K562 (cell line): ENCODE data around the gene IMP4. TPM values are rescaled to one million over a fixed set of nuclear protein-coding genes. Genes with fewer than 3 reads are reported as not detected.

Source experiments
- ETS2 ChIP-seq: IDR thresholded peaks from 2 replicates; pipeline ENCODE4 v1.6.1; 2016; ENCODE audit warnings: borderline replicate concordance, missing genetic modification characterization, mild to moderate bottlenecking, moderate library complexity, missing compliant biosample characterization; ENCODE audit not compliant: poor library complexity, severe bottlenecking
- ETV6 ChIP-seq, 3 experiments: fragments of 150-350 bp in 1 of 3; sonication (generic) in 1 of 3; formaldehyde crosslinking in 1 of 3; IDR thresholded peaks; 2 replicates each; pipeline versions ENCODE4 v1.6.1 to v1.8.0; 2014 to 2022; ENCODE audit warnings: borderline replicate concordance in 2 of 3, low read depth in 2 of 3, antibody characterized with exemption in 1 of 3, low read length in 1 of 3, mild to moderate bottlenecking in 1 of 3, missing genetic modification reagents in 1 of 3
- FOSL1 ChIP-seq: fragments of 200-800 bp; sonication (Bioruptor generic); conservative IDR thresholded peaks from 2 replicates; pipeline ENCODE4 v1.6.1; 2016; ENCODE audit warnings: missing genetic modification characterization, missing compliant biosample characterization
- MCM2 ChIP-seq: fragments of 450-650 bp; IDR thresholded peaks from 2 replicates; pipeline ENCODE4 v1.6.1; 2017; ENCODE audit warnings: low read depth, mild to moderate bottlenecking
- MCM5 ChIP-seq: fragments of 450-650 bp; IDR thresholded peaks from 2 replicates; pipeline ENCODE4 v1.6.1; 2016; ENCODE audit warnings: low read depth
- MGA ChIP-seq: fragments of 450-650 bp; IDR thresholded peaks from 2 replicates; pipeline ENCODE4 v1.6.1; 2016; ENCODE audit warnings: mild to moderate bottlenecking, moderate library complexity
- MTA1 ChIP-seq: fragments of 450-650 bp; IDR thresholded peaks from 2 replicates; pipeline ENCODE4 v1.6.1; 2017; ENCODE audit warnings: borderline replicate concordance
- NFIC ChIP-seq: fragments of 450-650 bp; IDR thresholded peaks from 2 replicates; pipeline ENCODE4 v1.6.1; 2017; ENCODE audit warnings: mild to moderate bottlenecking, inconsistent platforms
- NKRF ChIP-seq: fragments of 450-650 bp; IDR thresholded peaks from 2 replicates; pipeline ENCODE4 v1.6.1; 2016; ENCODE audit warnings: borderline replicate concordance
- RNF2 ChIP-seq: sonication (generic); IDR thresholded peaks from 2 replicates; pipeline ENCODE4 v1.6.1; 2016
- TEAD1 ChIP-seq, 2 experiments: fragments of 450-650 bp in 1 of 2; sonication (generic) in 1 of 2; formaldehyde crosslinking; IDR thresholded peaks; 2 replicates each; pipeline versions ENCODE4 v1.4.0 to v1.8.0; 2020 to 2022; ENCODE audit warnings: mild to moderate bottlenecking in 2 of 2, missing genetic modification reagents in 1 of 2
- U2AF2 ChIP-seq: fragments of 200-400 bp; formaldehyde crosslinking; optimal IDR thresholded peaks from 2 replicates; pipeline ENCODE3; 2017; ENCODE audit warnings: low read depth, mild to moderate bottlenecking, low read length
- ZFP36 ChIP-seq: fragments of 150-350 bp; IDR thresholded peaks from 2 replicates; pipeline ENCODE4 v1.6.1; 2018; ENCODE audit warnings: low read length, low read depth; ENCODE audit not compliant: partially characterized antibody
- ZNF41 ChIP-seq: fragments of 250-450 bp; sonication (Bioruptor Pico); conservative IDR thresholded peaks from 2 replicates; pipeline ENCODE4 v1.4.0; 2020; ENCODE audit warnings: mild to moderate bottlenecking
- ZNF75A ChIP-seq: fragments of 450-650 bp; formaldehyde crosslinking; IDR thresholded peaks from 2 replicates; pipeline ENCODE4 v1.4.0; 2020; ENCODE audit warnings: mild to moderate bottlenecking
- polyA plus RNA-seq, 8 experiments: library from polyadenylated mRNA; depleted of rRNA in 4 of 8; stranded (reverse) in 5 of 8; unstranded in 3 of 8; fragments of >200 nt; fragmentation: Nextera tagmentation in 2 of 8; fragmentation: Illumina TruSeq in 1 of 8; extraction: Ambion mirVana in 2 of 8; extraction: Trizol in 1 of 8; gene quantifications; 2 replicates each; pipeline versions ENCODE4 v1.2.1 to v1.2.3, GENCODE V29; 2011 to 2014; ENCODE audit warnings: inconsistent platforms in 1 of 8, missing spikeins in 1 of 8
- total RNA-seq, 7 experiments: library from RNA; depleted of rRNA in 6 of 7; stranded (reverse); fragments of >200 nt in 6 of 7; fragmentation: Illumina TruSeq in 2 of 7; extraction: Trizol in 2 of 7; gene quantifications; 2 replicates each; pipeline versions ENCODE4 v1.2.1 to v1.2.3, GENCODE V29; 2011 to 2021; ENCODE audit warnings: low replicate concordance in 1 of 7

Gene IMP4
- total and polyA plus RNA-seq, 9 of the 15 experiments (the other 6 are each of a cell fraction or from before 2014, with no cell fraction given), result 35.4 to 209 (median 100.0) TPM

- peak in 1 of 2 experiments; percentile 17; a peak in 1 of 4 replicates for TF ChIP-seq TEAD1 (CRISPR knock-in tag; IDR thresholded peaks at IDR 0.05)
- no peak; the same call in 1 of the 2 replicates for TF ChIP-seq RNF2
- no peak for TF ChIP-seq ZFP36
- TF ChIP-seq ZNF41 (CRISPR knock-in tag), result no peak
- no peak for TF ChIP-seq ETS2 (tag)
- peak; percentile 74 for TF ChIP-seq MGA
- TF ChIP-seq NKRF, result 0 out of 2 replicates have a peak, but pooled peaks have one; percentile 11
- TF ChIP-seq NFIC, result 0 out of 2 replicates have a peak, but pooled peaks have one; percentile 6
- no peak for TF ChIP-seq ETV6 (IDR thresholded peaks at IDR 0.05; ENCODE audit: borderline replicate concordance in 1 of 2, low read depth in 2 of 2, low read length in 1 of 2)
- TF ChIP-seq ETV6 (CRISPR knock-in tag; IDR thresholded peaks at IDR 0.05; ENCODE audit: borderline replicate concordance), result no peak
- TF ChIP-seq MTA1, result 0 out of 2 replicates have a peak, but pooled peaks have one; percentile 17
- TF ChIP-seq MCM5, result no peak
- TF ChIP-seq ZNF75A (CRISPR knock-in tag), result no peak
- peak; percentile 96 for TF ChIP-seq FOSL1 (tag)
- TF ChIP-seq MCM2, result no peak
- TF ChIP-seq U2AF2, result no peak
These were observed 4.9 kb upstream of the IMP4 start (continued) for GRCh38 chr2:130337735-130338325.
